Activated CD4-positive, alpha-beta memory T cell treated with anti-CD3 and anti-CD28 coated beads for 36 hours (primary cell): Measurements from ENCODE around the gene EHD4. TPM values are rescaled to one million over a fixed set of nuclear protein-coding genes. Genes with fewer than 3 reads are reported as not detected.
A peak's percentile ranks its signal among the peaks of the same experiment; 100 is the strongest.

ENCODE experiments used
- CTCF ChIA-PET: fragments of 350-600 bp; sonication (Branson Sonifier 250); formaldehyde crosslinking; loops from one replicate; lab custom pipeline; 2021; ENCODE audit warnings: antibody characterized with exemption, inconsistent platforms; lab: Charles Lee
- POLR2A ChIA-PET: fragments of 350-600 bp; sonication (Branson Sonifier 250); formaldehyde crosslinking; loops from one replicate; lab custom pipeline; 2021; ENCODE audit warnings: antibody characterized with exemption; lab: Charles Lee
- DNase-seq: peaks from one replicate; pipeline ENCODE4 v3.0.0-alpha.2; 2020
- H3K27ac Mint-ChIP-seq: one replicate; pipeline ENCODE4 v1.8.0; 2021; ENCODE audit warnings: mixed read lengths
- H3K27me3 Mint-ChIP-seq: one replicate; pipeline ENCODE4 v1.8.0; 2021; ENCODE audit warnings: mixed read lengths
- H3K36me3 Mint-ChIP-seq: one replicate; pipeline ENCODE4 v1.8.0; 2021; ENCODE audit warnings: mixed read lengths
- H3K4me1 Mint-ChIP-seq: one replicate; pipeline ENCODE4 v1.8.0; 2021; ENCODE audit warnings: low read depth, mixed read lengths
- H3K4me3 Mint-ChIP-seq: one replicate; pipeline ENCODE4 v1.8.0; 2021; ENCODE audit warnings: mild to moderate bottlenecking, mixed read lengths
- H3K9me3 Mint-ChIP-seq: one replicate; pipeline ENCODE4 v1.8.0; 2021; ENCODE audit warnings: mixed read lengths
- intact Hi-C: fragments of 100-400 bp; cut with micrococcal nuclease; formaldehyde crosslinking; loops from one replicate; pipeline ENCODE4 v1.15.1; 2023
- total RNA-seq, 2 experiments: library from RNA; stranded (reverse); gene quantifications; one replicate each; pipeline ENCODE4 v1.2.3, GENCODE V29; 2021

EHD4 gene
- total RNA-seq, 2 experiments from 2014 or later, result 43.6 to 45.0 TPM

DNA sequence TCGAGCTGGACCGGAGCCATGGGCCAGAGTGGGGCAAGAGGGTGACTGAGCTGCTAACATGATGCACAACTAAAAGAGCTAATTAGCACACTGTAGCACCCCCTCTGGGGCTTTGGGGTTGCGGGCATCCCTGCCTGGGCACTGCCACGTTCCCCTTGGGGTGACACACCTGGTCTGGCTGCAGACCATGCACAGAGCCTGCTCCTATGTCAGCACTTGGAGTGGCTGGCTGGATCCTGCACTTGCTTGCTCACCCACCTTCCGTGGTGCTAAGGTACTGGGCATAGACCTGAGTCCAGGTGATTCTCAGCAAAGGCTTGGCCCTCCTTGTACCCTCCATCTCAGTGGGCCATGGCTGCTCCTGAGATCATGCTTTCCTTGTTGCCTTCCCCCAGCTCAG, 65.7 kb downstream of the EHD4 start:
- no peak for DNase-seq
- Mint-ChIP-seq H3K9me3 (peaks cover 5% of the 10 kb centered on the region), H3K36me3 (peaks cover 46% of the 10 kb centered on the region), H3K4me3 (no peak overlapping the region), H3K4me1 (peaks cover 9% of the 10 kb centered on the region), H3K27me3 (no peaks in the 10 kb centered on the region), H3K27ac (no peak overlapping the region)
- ChIA-PET CTCF (interaction anchor here (0.6 to 1.4 kb wide), 3 partner anchors 36 to 133 kb away, joined by 3 to 9 read pairs (median 3); partner anchors contain the start of gene MAPKBP1), POLR2A (interaction anchor here (0.6 to 0.9 kb wide), 2 partner anchors 36 to 433 kb away, joined by 3 read pairs; no protein-coding TSS in a partner anchor)
- intact Hi-C loops, result loop anchor here (10.0 kb wide), 1 partner anchor 322 kb away; no protein-coding TSS in a partner anchor

DNA sequence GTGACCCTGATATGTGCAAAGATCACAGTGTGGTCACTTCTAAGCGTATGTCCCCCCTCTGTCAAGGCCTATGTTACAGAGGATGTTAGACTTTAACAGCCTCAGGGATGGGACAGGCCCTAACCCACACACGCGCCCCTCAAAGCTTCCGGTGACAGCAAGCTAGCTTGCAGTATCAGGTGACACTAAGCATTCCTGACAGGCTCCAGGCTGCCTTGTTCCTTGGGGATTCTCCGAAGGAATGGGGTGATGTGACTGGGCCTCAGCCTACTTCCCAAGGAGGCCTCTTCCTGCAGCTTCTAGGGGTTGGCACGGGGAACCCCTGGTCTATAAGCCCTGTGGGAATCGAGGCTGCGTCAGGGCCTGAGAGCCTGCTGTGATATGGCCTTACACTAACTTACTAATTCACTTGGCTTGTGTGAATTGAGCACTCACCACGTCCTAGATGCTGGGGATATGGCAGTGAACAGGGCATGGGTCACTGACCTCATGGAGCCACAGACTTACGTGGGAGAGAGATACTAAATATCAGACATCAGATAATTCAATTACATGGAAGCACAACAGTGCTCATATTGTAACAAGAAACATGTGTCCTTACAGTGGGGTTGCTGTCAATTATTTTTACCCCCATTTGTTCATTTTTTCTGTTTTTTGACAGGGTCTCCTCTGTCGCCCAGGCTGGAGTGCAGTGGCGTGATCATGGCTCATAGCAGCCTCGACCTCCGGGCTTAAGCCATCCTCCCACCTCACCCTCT, 67.1 kb downstream of the EHD4 start:
- Mint-ChIP-seq H3K27ac (peak overlapping the region; percentile 54), H3K27me3 (no peaks in the 10 kb centered on the region), H3K4me3 (no peak overlapping the region), H3K9me3 (peaks cover 5% of the 10 kb centered on the region), H3K36me3 (peaks cover 54% of the 10 kb centered on the region), H3K4me1 (peaks cover 9% of the 10 kb centered on the region)
- ChIA-PET POLR2A (interaction anchor here (0.6 to 0.7 kb wide), 2 partner anchors 65 to 67 kb away, joined by 3 to 5 read pairs; partner anchors contain the start of gene EHD4), CTCF (interaction anchor here (0.6 to 4.7 kb wide), 49 partner anchors 9 to 1032 kb away, joined by 3 to 58 read pairs (median 4); partner anchors contain the start of genes EHD4, JMJD7, MAPKBP1 and SPTBN5)
- intact Hi-C loops, result loop anchor here (10.0 kb wide), 1 partner anchor 320 kb away; no protein-coding TSS in a partner anchor
- no peak for DNase-seq

DNA sequence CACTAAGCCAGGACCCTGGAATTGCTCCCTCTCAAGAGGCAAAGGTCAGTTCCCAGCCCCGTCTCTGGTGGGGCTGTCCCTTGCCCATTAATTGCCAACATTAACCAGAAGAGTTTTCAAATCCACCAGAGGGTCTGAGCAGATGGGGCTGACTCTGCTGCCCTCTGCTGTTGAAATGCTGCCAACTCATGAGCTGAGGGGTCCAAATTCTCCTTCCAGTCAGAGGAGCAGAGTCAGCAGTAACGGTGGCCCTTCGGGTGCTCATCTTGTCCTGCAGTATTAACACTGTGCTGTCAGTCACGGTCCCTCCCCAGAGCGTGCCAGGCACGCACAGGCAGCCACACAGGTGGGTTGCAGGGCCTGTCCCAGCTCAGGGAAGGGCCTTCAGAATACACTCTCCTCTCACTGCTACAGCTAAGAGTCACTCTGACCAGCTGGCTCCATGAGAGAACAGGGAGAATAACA, 67.8 kb downstream of the EHD4 start:
- ChIA-PET POLR2A (interaction anchor here (0.6 to 0.7 kb wide), 2 partner anchors 66 to 68 kb away, joined by 3 to 5 read pairs; partner anchors contain the start of gene EHD4), CTCF (interaction anchor here (0.6 to 4.7 kb wide), 50 partner anchors 10 to 1032 kb away, joined by 3 to 58 read pairs (median 4); partner anchors contain the start of genes EHD4, JMJD7, MAPKBP1 and SPTBN5)
- DNase-seq, result peak; percentile 81
- Mint-ChIP-seq H3K4me3 (no peak overlapping the region), H3K27ac (peak overlapping the region; percentile 54), H3K36me3 (peaks cover 51% of the 10 kb centered on the region), H3K27me3 (no peaks in the 10 kb centered on the region), H3K4me1 (peaks cover 9% of the 10 kb centered on the region), H3K9me3 (peaks cover 5% of the 10 kb centered on the region)
- intact Hi-C loops, result loop anchor here (1.0 to 10.0 kb wide), 3 partner anchors 73 to 320 kb away; partner anchors contain the start of gene MAPKBP1

DNA sequence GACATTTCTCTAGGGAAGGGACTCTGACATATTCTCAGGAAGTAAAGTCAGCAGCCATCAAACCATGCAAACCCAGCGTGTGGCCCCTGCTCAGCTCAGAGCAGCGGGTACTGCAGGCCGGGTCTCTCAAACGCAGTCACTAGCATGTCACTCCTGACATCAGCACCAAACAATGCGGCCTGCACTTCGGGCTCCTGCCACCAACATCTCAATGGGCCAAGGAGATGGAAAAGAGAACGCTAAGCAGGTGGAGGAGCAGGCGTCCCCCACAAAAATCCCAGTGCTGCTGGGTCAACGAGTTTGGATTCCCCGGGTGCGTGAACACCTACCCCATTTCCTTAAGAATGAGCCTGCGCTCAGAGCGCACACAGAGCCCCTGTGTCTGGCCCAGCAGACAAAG, 68.6 kb downstream of the EHD4 start:
- Mint-ChIP-seq H3K36me3 (peaks cover 51% of the 10 kb centered on the region), H3K27me3 (no peaks in the 10 kb centered on the region), H3K27ac (no peak overlapping the region), H3K9me3 (peaks cover 5% of the 10 kb centered on the region), H3K4me3 (no peak overlapping the region), H3K4me1 (peaks cover 9% of the 10 kb centered on the region)
- DNase-seq, result no peak
- CTCF ChIA-PET, result interaction anchor here (0.9 to 4.7 kb wide), 10 partner anchors 8 to 438 kb away, joined by 3 to 58 read pairs (median 8); partner anchors contain the start of genes MAPKBP1 and SPTBN5
- POLR2A ChIA-PET, result no interaction called here
- intact Hi-C loops, result loop anchor here (1.0 to 10.0 kb wide), 3 partner anchors 72 to 319 kb away; partner anchors contain the start of gene MAPKBP1

DNA sequence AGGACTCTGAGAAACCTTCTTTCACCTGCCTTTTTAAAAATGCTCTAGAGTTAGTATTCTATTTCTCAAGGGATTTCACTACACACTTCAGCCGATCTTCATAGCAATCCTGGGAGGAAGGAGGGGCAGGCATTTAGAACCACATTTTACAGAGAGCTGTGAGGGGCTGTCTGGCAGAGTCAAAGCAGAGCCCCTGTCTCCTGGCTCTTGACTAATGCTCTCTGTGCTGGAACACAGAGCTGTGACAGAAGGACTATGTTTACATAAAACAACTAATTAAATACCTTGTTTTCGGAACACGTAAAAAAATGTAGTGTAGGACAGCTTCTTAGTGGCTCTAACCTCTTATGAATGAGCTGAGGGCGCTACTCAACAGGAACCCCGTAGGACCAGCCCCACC, 70.9 kb downstream of the EHD4 start:
- ChIA-PET POLR2A (interaction anchor here (1.8 kb wide), 1 partner anchor 35 kb away, joined by 4 read pairs; no protein-coding TSS in a partner anchor), CTCF (interaction anchor here (1.1 to 4.7 kb wide), 4 partner anchors 8 to 128 kb away, joined by 3 to 58 read pairs (median 17); partner anchors contain the start of genes MAPKBP1 and SPTBN5)
- peaks cover 41% of the 10 kb centered on the region for H3K36me3 Mint-ChIP-seq
- DNase-seq, result no peak
- intact Hi-C loops, result loop anchor here (10.0 kb wide), 1 partner anchor 317 kb away; no protein-coding TSS in a partner anchor
- peak overlapping the region; percentile 20 for H3K27ac Mint-ChIP-seq
- H3K9me3 Mint-ChIP-seq, result peaks cover 5% of the 10 kb centered on the region
- H3K4me3 Mint-ChIP-seq, result no peak overlapping the region
- no peaks in the 10 kb centered on the region for H3K27me3 Mint-ChIP-seq
- H3K4me1 Mint-ChIP-seq, result peaks cover 14% of the 10 kb centered on the region

DNA sequence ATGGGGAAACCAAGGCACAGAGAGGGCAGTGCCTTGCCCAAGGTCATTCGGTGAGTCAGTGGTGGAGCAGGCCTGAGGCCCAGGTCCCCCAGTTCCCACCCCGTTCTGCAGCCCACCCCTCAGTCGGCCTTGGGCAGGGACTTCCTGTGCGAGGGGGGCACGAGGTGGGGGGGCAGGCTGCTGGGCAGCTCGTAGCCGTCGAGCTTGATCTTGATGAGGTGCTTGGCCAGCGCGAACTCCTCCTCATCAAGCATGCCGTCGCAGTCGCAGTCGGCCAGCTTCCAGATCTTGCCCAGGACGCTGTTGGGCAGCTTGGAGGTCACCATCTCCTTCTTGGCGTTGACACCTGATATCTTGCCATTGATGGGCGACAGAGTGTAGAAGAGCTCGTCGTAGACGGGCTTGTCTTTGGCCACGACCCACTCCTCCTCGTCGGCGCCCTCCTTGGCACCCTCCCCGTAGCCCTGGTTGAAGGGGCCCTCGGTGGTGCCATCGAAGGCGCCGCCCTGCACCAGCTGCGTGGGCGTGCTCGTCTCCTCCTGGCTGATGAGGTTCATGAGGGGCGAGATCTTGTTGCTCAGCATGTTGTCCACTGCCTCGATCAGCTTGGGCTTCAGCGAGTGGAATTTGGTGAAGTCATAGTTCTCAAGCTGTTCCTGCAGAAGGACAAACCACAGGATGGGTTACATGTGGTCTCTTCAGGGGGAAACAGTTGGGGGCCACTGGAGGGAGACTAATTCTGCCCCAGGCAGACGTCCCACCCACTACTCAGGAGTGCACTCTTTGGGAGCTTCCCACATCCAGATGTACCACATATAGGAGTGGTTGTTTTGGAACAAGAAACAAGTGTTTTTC, 71.6 kb downstream of the EHD4 start:
- Mint-ChIP-seq H3K36me3 (peaks cover 35% of the 10 kb centered on the region), H3K27ac (no peak overlapping the region), H3K27me3 (no peaks in the 10 kb centered on the region), H3K9me3 (no peaks in the 10 kb centered on the region), H3K4me1 (peaks cover 14% of the 10 kb centered on the region), H3K4me3 (no peak overlapping the region)
- POLR2A ChIA-PET, result interaction anchor here (1.8 kb wide), 1 partner anchor 36 kb away, joined by 4 read pairs; no protein-coding TSS in a partner anchor
- intact Hi-C loops, result loop anchor here (10.0 kb wide), 1 partner anchor 316 kb away; no protein-coding TSS in a partner anchor
- DNase-seq, result no peak
- CTCF ChIA-PET, result interaction anchor here (1.2 to 4.7 kb wide), 3 partner anchors 88 to 128 kb away, joined by 4 to 58 read pairs (median 6); partner anchors contain the start of gene MAPKBP1

DNA sequence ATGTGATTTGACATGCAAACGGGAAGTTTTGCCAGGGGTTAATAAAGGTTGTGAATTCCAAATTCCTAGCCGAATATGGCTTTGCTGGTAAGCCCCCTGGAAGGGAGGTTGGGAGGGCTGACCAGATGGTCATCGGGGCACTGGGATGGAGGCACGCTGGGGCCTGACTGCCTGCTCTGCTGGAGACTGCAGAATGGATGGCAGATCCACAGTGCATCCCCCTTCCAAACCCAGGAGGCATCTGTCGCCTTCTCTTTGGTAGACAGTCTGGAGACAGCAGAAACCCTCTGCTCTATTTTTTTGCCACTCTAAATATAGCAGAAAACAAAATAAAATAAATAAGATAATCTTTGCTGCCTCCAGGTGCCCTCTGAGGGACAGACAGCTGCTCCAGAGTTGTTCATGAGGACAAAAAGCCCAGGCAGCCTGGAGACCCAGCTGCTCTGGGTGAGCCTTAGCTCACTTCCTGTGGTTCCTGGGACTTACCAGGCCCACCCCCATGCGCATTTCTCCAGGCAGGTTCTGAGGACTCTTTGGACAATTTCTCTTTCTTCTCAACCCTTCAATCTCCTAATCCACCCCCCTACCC, 72.4 kb downstream of the EHD4 start:
- no peaks in the 10 kb centered on the region for H3K9me3 Mint-ChIP-seq
- H3K27me3 Mint-ChIP-seq, result no peaks in the 10 kb centered on the region
- DNase-seq, result no peak
- H3K4me1 Mint-ChIP-seq, result peaks cover 18% of the 10 kb centered on the region
- CTCF ChIA-PET, result interaction anchor here (1.2 kb wide), 1 partner anchor 127 kb away, joined by 4 read pairs; no protein-coding TSS in a partner anchor
- intact Hi-C loops, result loop anchor here (10.0 kb wide), 1 partner anchor 315 kb away; no protein-coding TSS in a partner anchor
- H3K36me3 Mint-ChIP-seq, result peaks cover 32% of the 10 kb centered on the region
- H3K4me3 Mint-ChIP-seq, result no peak overlapping the region
- H3K27ac Mint-ChIP-seq, result no peak overlapping the region
- POLR2A ChIA-PET, result interaction anchor here (1.8 kb wide), 1 partner anchor 37 kb away, joined by 4 read pairs; no protein-coding TSS in a partner anchor

DNA sequence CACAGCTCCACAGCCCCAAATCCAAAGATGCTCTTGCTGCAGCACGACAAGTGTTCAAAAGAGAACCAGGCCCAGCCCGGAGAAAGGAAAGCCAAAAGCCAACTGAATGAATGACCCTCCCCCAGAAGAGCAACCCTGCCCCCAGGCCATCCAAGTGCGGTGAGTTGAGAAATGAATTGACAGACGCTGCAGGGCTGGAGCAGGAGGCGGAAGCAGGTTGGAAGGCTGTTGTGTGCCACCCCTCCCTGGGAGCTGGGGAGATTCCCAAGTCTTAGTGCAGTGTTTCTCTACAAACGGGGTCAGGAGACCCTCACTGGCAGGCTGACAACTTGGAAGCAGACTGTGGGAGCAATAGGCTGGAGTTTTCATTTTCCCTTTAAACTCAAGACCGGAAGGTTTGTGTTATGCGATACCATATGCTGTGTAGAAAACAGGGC, 75.0 kb downstream of the EHD4 start:
- Mint-ChIP-seq H3K27me3 (no peaks in the 10 kb centered on the region), H3K4me1 (peaks cover 32% of the 10 kb centered on the region), H3K9me3 (no peaks in the 10 kb centered on the region), H3K27ac (peak overlapping the region; percentile 46), H3K36me3 (peaks cover 24% of the 10 kb centered on the region), H3K4me3 (no peak overlapping the region)
- ChIA-PET POLR2A (no interaction called here), CTCF (interaction anchor here (0.7 kb wide), 1 partner anchor 32 kb away, joined by 3 read pairs; no protein-coding TSS in a partner anchor)
- intact Hi-C loops, result no loop called here
- no peak for DNase-seq

DNA sequence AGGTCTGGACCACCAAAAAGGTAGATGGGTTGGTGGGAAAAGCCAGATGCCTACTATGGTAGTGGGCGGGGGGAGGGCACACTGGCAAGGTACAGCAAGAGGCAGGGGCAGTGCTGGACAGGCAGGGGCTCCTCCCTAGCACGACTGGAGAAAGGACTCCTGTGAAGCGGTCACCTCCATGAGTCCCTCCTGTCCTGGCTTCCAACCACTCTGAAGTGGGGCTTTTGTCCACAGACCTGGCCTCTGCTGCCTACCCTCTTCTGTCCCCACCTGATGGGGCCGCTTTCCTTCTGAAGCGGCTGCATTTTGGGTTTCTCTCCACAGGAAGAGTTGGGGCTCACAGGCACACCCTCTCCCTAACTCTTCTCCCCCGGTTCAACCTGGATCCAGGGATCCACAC, 75.8 kb downstream of the EHD4 start:
- Mint-ChIP-seq H3K27me3 (no peaks in the 10 kb centered on the region), H3K27ac (no peak overlapping the region), H3K36me3 (peaks cover 21% of the 10 kb centered on the region), H3K4me3 (no peak overlapping the region), H3K9me3 (no peaks in the 10 kb centered on the region), H3K4me1 (peaks cover 33% of the 10 kb centered on the region)
- intact Hi-C loops, result no loop called here
- no peak for DNase-seq
- CTCF ChIA-PET, result no interaction called here
- POLR2A ChIA-PET, result no interaction called here

DNA sequence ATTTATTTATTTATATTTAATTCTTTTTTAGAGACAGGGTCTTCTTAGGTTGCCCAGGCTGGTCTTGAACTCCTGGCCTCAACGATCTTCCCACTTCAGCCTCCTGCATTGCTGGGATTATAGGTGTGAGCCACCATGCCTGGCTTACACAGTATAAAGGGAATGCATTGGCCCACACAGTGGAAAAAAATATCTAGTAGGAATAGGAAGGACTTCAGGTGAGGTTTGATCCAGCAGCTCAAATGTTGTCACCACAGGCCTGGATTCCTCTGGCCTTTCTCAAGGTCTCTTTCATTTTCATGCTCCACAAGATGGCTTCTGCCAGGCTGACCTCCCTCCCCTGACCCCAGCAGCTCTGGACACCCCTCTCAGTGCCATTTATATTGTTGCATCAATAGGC, 76.4 kb downstream of the EHD4 start:
- intact Hi-C loops, result no loop called here
- Mint-ChIP-seq H3K4me1 (peaks cover 33% of the 10 kb centered on the region), H3K27ac (no peak overlapping the region), H3K36me3 (peaks cover 16% of the 10 kb centered on the region), H3K4me3 (no peak overlapping the region), H3K27me3 (no peaks in the 10 kb centered on the region), H3K9me3 (no peaks in the 10 kb centered on the region)
- DNase-seq, result no peak
- CTCF ChIA-PET, result interaction anchor here (1.4 to 2.2 kb wide), 3 partner anchors 7 to 84 kb away, joined by 3 to 16 read pairs (median 6); no protein-coding TSS in a partner anchor
- POLR2A ChIA-PET, result no interaction called here
